ENCODE results near the gene CHD8. TPM values are rescaled to one million over a fixed set of nuclear protein-coding genes. Genes with fewer than 3 reads are reported as not detected.
A peak's percentile ranks its signal among the peaks of the same experiment; 100 is the strongest.
"Not testable (repeated sequence)": the region's sequence is repeated elsewhere in the genome, so short reads cannot be mapped to it uniquely, and the experiment has no call there.

The CHD8 gene
- total RNA-seq, 2 experiments from 2014 or later, result 130 to 138 TPM

GRCh38 chr14:21382886-21383847 is 72.8 kb downstream of the CHD8 start:
- Mint-ChIP-seq H3K4me1 (peaks cover 43% of the 10 kb centered on the region), H3K36me3 (peaks cover 30% of the 10 kb centered on the region), H3K27ac (peak overlapping the region; percentile 96), H3K27me3 (no peaks in the 10 kb centered on the region), H3K4me3 (peak overlapping the region; percentile 92), H3K9me3 (ENCODE audit: low read depth) (no peaks in the 10 kb centered on the region)
- DNase-seq (peak; percentile 74), ATAC-seq (peak; percentile 46)
- CTCF ChIA-PET, result interaction anchor here (1.3 kb wide), 1 partner anchor 13 kb away, joined by 4 read pairs; no protein-coding TSS in a partner anchor

- peaks cover 32% of the 10 kb centered on the region for H3K36me3 Mint-ChIP-seq
- no peaks in the 10 kb centered on the region for H3K27me3 Mint-ChIP-seq
- no peaks in the 10 kb centered on the region for H3K9me3 Mint-ChIP-seq (ENCODE audit: low read depth)
- H3K27ac Mint-ChIP-seq, result peak overlapping the region; percentile 96
- no peak for DNase-seq
- peaks cover 47% of the 10 kb centered on the region for H3K4me1 Mint-ChIP-seq
- peak overlapping the region; percentile 92 for H3K4me3 Mint-ChIP-seq
- CTCF ChIA-PET, result interaction anchor here (1.3 kb wide), 1 partner anchor 12 kb away, joined by 4 read pairs; no protein-coding TSS in a partner anchor
- ATAC-seq, result no peak
These were observed 73.8 kb downstream of the CHD8 start for GRCh38 chr14:21382095-21382494.

- no peaks in the 10 kb centered on the region for H3K27me3 Mint-ChIP-seq
- H3K9me3 Mint-ChIP-seq (ENCODE audit: low read depth), result no peaks in the 10 kb centered on the region
- DNase-seq (no peak), ATAC-seq (no peak)
- H3K4me1 Mint-ChIP-seq, result peaks cover 48% of the 10 kb centered on the region
- CTCF ChIA-PET, result interaction anchor here (0.7 to 1.5 kb wide), 3 partner anchors 9 to 137 kb away, joined by 3 to 4 read pairs (median 3); partner anchors contain the start of gene CHD8
- peaks cover 35% of the 10 kb centered on the region for H3K36me3 Mint-ChIP-seq
- no peak overlapping the region for H3K27ac Mint-ChIP-seq
- H3K4me3 Mint-ChIP-seq, result no peak overlapping the region
These were observed 76.6 kb downstream of the CHD8 start for GRCh38 chr14:21379338-21379737.

GRCh38 chr14:21373980-21374379 is 81.9 kb downstream of the CHD8 start:
- no peak overlapping the region for H3K4me3 Mint-ChIP-seq

GRCh38 chr14:21372814-21373213 is 83.1 kb downstream of the CHD8 start:
- not testable (repeated sequence) for DNase-seq; H3K9me3 Mint-ChIP-seq (ENCODE audit: low read depth); H3K27me3 Mint-ChIP-seq; ATAC-seq; H3K27ac Mint-ChIP-seq; H3K4me3 Mint-ChIP-seq
- CTCF ChIA-PET, result interaction anchor here (1.0 kb wide), 1 partner anchor 8 kb away, joined by 3 read pairs; no protein-coding TSS in a partner anchor
- Mint-ChIP-seq H3K4me1 (peaks cover 17% of the 10 kb centered on the region), H3K36me3 (peaks cover 70% of the 10 kb centered on the region)

More at GRCh38 chr14:21373980-21374379, 81.9 kb downstream of the CHD8 start:
- ATAC-seq (no peak), DNase-seq (no peak)
- CTCF ChIA-PET, result no interaction called here
- Mint-ChIP-seq H3K27ac (no peak overlapping the region), H3K27me3 (no peaks in the 10 kb centered on the region), H3K36me3 (peaks cover 66% of the 10 kb centered on the region), H3K9me3 (ENCODE audit: low read depth) (no peaks in the 10 kb centered on the region), H3K4me1 (peaks cover 24% of the 10 kb centered on the region)

GRCh38 chr14:21369949-21370679 is 85.8 kb downstream of the CHD8 start:
- CTCF ChIA-PET, result interaction anchor here (1.8 kb wide), 1 partner anchor 13 kb away, joined by 4 read pairs; no protein-coding TSS in a partner anchor
- peaks cover 18% of the 10 kb centered on the region for H3K4me1 Mint-ChIP-seq
- no peaks in the 10 kb centered on the region for H3K27me3 Mint-ChIP-seq
- ATAC-seq (no peak), DNase-seq (no peak)
- H3K27ac Mint-ChIP-seq, result no peak overlapping the region
- peaks cover 76% of the 10 kb centered on the region for H3K36me3 Mint-ChIP-seq
- no peak overlapping the region for H3K4me3 Mint-ChIP-seq
- H3K9me3 Mint-ChIP-seq (ENCODE audit: low read depth), result no peaks in the 10 kb centered on the region

- Mint-ChIP-seq H3K4me1 (peaks cover 11% of the 10 kb centered on the region), H3K4me3 (no peak overlapping the region), H3K27ac (peak overlapping the region; percentile 13), H3K36me3 (peaks cover 80% of the 10 kb centered on the region), H3K27me3 (no peaks in the 10 kb centered on the region), H3K9me3 (ENCODE audit: low read depth) (no peaks in the 10 kb centered on the region)
- CTCF ChIA-PET, result no interaction called here
- ATAC-seq (no peak), DNase-seq (no peak)
These were observed 88.3 kb downstream of the CHD8 start for GRCh38 chr14:21367582-21368144.

- Mint-ChIP-seq H3K27me3 (no peaks in the 10 kb centered on the region), H3K4me1 (no peaks in the 10 kb centered on the region), H3K36me3 (peaks cover 77% of the 10 kb centered on the region), H3K27ac (no peak overlapping the region), H3K9me3 (ENCODE audit: low read depth) (no peaks in the 10 kb centered on the region), H3K4me3 (no peak overlapping the region)
- no peak for DNase-seq
- CTCF ChIA-PET, result interaction anchor here (1.3 kb wide), 1 partner anchor 24 kb away, joined by 6 read pairs; no protein-coding TSS in a partner anchor
- no peak for ATAC-seq
These were observed 99.4 kb downstream of the CHD8 start for GRCh38 chr14:21356511-21356910.

GRCh38 chr14:21352587-21352986 is 103.3 kb downstream of the CHD8 start:
- Mint-ChIP-seq H3K27ac (no peak overlapping the region), H3K4me1 (no peaks in the 10 kb centered on the region), H3K36me3 (peaks cover 55% of the 10 kb centered on the region), H3K9me3 (ENCODE audit: low read depth) (no peaks in the 10 kb centered on the region), H3K27me3 (peaks cover 6% of the 10 kb centered on the region), H3K4me3 (no peak overlapping the region)
- CTCF ChIA-PET, result interaction anchor here (1.0 kb wide), 1 partner anchor 32 kb away, joined by 3 read pairs; the partner anchor contains the start of gene SUPT16H
- DNase-seq (no peak), ATAC-seq (no peak)

- Mint-ChIP-seq H3K36me3 (peaks cover 40% of the 10 kb centered on the region), H3K9me3 (ENCODE audit: low read depth) (no peaks in the 10 kb centered on the region), H3K4me1 (no peaks in the 10 kb centered on the region), H3K4me3 (no peak overlapping the region), H3K27me3 (peaks cover 11% of the 10 kb centered on the region), H3K27ac (no peak overlapping the region)
- no peak for ATAC-seq
- CTCF ChIA-PET, result no interaction called here
- DNase-seq, result no peak
These were observed 105.4 kb downstream of the CHD8 start for GRCh38 chr14:21350539-21350938.

GRCh38 chr14:21347201-21347600 is 108.7 kb downstream of the CHD8 start:
- no peak for ATAC-seq
- CTCF ChIA-PET, result no interaction called here
- Mint-ChIP-seq H3K4me3 (no peak overlapping the region), H3K4me1 (peaks cover 4% of the 10 kb centered on the region), H3K27me3 (peaks cover 17% of the 10 kb centered on the region), H3K27ac (no peak overlapping the region), H3K36me3 (peaks cover 16% of the 10 kb centered on the region), H3K9me3 (ENCODE audit: low read depth) (no peaks in the 10 kb centered on the region)
- DNase-seq, result no peak

- H3K4me1 Mint-ChIP-seq, result peaks cover 4% of the 10 kb centered on the region
These were observed 109.3 kb downstream of the CHD8 start for GRCh38 chr14:21346532-21347135.

More at GRCh38 chr14:21346532-21347135, 109.3 kb downstream of the CHD8 start:
- Mint-ChIP-seq H3K27ac (no peak overlapping the region), H3K27me3 (peaks cover 17% of the 10 kb centered on the region), H3K4me3 (no peak overlapping the region), H3K36me3 (peaks cover 10% of the 10 kb centered on the region), H3K9me3 (ENCODE audit: low read depth) (no peaks in the 10 kb centered on the region)
- CTCF ChIA-PET, result interaction anchor here (0.9 kb wide), 1 partner anchor 91 kb away, joined by 4 read pairs; no protein-coding TSS in a partner anchor
- ATAC-seq, result no peak
- no peak for DNase-seq
